ENCODE data around the gene C3orf20.
"Not testable (repeated sequence)": the region's sequence is repeated elsewhere in the genome, so short reads cannot be mapped to it uniquely, and the experiment has no call there.

C3orf20 gene

GRCh38 chr3:14802381-14802731 is 127.4 kb downstream of the C3orf20 start:
- DNase-seq: no peak

DNA sequence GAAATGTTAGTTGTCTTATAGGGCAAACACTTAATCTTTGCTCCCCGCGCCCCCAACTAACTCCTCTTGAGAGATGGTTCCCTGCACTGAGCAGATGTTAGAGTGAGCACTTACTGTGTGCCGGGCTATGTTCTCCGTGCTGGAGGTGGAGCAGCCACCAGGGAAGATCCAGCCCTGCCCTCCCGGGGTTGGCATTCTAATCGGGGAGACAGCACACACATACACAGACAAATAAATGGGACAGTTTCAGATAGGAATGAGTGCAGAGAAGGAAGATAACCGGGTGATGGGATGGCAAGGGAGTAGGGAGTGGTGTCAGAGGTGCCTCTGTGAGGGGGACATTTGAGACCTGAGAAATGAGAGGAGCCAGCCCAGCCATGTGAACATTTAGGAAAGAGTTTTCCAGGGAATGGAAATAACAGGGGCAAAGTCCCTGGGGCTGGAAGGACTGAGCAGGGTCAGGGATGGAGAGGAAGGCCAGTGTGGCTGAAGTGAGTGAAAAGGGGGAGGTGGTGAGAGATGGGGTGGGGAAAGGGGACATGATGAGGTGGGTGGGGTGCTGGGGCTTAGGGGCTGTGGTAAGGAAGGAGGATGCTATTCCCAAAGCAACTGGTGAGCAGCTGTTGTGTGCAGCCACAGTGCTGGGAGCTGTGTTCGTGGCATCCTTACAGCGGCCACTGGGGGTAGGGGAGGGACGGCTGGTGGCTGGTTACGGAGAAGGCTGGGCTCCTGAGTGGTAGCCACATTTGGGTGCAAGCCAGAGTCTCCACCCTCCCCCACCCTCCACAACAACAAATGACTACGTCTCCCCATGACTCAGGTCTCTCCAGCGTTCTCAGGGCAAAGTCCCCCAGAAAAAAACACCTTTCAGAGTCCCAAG is 128.4 kb downstream of the C3orf20 start:
- DNase-seq: no peak

DNA sequence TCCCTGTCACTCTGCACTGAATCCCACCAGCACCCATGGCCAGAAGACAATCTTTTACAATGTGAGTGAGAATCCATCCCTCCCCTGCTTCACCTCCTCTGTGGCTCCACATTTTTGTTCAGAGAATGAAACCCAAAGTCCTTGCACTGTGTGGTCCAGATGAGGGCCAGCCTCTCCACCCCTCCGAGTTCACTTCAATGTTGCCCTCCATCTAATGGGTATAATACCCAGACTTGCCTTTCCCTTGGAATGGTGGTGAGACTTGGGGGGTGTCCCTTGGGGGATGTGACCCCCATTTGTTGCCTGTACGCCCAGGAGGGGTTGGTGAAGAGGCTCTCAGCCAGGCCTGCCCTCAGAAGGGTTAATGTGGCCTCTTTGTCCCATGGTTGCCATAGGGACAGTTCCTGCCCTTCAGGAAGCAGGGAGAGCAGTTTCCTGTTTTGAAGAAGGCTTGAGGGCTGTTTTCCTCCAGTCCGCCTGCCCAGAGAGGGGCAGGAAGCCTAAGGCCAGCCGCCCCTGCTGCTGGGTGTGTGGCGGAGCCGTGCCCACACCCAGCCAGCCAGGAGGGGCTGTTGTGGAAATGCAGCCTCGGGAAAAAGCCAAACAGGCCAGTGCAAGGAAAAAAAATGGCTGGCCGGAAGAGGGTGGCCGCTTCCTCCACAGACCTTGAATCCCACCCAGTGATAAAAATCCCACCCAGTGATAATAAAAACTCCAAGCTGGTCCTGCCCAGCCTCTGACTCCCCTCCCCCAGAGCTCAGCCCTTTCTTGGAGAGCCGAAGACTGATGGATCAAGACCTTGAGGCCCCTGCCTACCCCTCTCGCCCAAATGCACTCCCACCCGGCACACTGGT is 129.3 kb downstream of the C3orf20 start:
- no peak for DNase-seq

- no peak for DNase-seq
Measured at GRCh38 chr3:14804835-14805780, 130.2 kb downstream of the C3orf20 start.

- no peak for DNase-seq
Measured at GRCh38 chr3:14805961-14806537, 131.1 kb downstream of the C3orf20 start.

- peak; percentile 16 for DNase-seq
Measured at GRCh38 chr3:14806641-14807263, 131.8 kb downstream of the C3orf20 start.

DNA sequence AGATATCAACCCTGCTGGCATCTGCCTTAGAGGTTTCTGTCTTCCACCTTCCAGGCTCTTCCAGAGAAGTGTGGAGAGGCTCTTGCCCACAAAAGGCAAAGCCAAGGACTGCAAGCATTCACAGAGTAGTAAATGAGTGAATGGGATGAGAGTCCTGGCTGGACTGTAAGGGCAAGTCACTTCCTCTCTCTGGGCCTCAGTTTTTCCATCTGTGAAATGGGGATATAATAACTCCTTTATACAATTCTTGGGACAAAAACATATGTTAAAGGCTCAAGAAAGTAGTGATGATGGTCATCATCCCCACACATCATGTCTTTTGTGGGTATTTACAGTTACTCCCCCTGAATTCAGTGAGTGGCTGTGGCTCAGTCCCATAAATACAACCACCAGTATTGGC is 133.1 kb downstream of the C3orf20 start:
- no peak for DNase-seq

- no peak for DNase-seq
Measured at GRCh38 chr3:14808502-14809266, 133.7 kb downstream of the C3orf20 start.

- not testable (repeated sequence) for DNase-seq
Measured at GRCh38 chr3:14809611-14810010, 134.7 kb downstream of the C3orf20 start.

- no peak for DNase-seq
Measured at GRCh38 chr3:14810070-14810791, 135.3 kb downstream of the C3orf20 start.

DNA sequence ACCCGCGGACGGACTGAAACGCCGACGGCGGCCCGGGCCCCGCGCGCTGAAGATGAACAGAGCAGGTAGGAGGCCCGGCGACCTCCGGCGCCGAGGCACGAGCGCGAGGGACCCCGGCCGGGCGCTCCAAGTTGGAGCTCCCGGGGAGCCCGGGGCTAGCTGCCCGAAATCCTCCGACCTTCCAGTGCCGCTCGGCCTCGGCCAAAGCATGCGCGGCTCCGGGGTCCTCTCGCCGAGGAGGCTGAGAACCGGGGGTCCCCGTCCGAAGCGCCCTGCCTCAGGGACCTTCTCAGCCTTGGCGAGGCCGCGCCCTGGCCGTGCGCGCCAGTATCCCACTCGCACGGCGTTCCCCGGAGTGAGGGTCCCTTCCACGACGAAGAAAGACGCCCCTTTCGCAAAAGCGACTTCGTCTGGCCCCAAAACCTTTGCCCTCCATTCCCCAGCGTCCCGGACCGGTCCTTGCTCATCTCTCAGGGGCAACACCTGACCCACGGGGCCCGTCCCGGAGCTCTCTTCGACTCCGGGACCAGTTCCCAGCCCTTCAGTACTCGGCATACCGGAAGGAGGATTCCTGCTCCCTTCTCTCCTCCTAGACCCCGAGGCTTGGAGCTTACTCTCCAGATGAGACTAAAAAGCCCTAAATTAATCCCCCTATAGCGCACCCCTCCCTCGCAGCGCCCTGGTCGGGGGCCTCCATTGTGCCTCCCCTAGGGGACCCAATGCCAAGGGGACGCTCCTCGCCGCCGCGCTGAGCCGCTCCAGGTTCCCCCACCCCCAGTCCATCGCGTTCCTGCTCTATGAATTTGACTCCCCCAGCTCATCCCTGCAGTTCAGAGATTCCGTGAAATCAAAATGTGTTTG is 136.1 kb downstream of the C3orf20 start:
- DNase-seq: no peak

DNA sequence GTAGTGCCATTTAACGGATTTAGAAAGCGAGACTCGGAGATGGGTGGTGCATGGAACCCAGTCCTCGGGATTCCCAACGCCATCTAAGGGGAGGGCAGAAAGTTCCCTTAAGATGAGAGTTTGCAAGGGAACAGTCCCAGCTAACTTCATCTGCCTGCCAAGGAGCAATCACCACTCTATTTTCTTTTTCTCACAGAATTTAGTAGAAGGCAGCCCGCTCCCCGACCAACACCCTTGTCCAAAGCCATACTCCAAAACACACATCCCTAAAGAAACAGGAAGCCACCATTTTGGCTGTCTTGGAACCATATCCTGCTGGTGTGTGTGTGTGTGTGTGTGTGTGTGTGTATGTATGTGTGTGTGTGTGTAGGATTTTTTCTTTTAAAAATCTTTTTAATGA is 136.7 kb downstream of the C3orf20 start:
- no peak for DNase-seq

- no peak for DNase-seq
Measured at GRCh38 chr3:14812196-14812790, 137.4 kb downstream of the C3orf20 start.

DNA sequence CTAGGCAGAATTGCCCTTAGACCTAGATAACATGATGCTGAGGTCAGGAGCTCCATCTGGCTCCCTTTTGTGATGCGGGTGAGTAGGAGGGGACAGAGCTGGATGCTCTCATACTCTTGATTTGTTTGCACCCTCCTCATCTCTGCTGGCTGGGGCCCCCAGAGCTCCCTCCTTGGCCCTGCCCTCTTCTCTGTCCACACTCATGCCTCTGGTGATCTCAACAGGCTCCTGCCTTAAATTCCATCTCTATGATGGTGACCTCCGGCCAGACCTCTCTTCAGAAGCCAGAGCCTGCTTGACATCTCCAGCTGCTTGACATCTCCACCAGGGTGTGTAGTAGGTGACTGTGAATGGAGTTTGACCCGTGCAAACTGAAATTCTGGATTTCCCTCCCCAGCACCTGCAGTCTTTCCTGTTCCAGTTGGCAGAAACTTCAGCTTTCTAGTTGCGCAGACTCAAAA is 139.5 kb downstream of the C3orf20 start:
- DNase-seq: no peak

- DNase-seq: no peak
Measured at GRCh38 chr3:14816359-14816758, 141.4 kb downstream of the C3orf20 start.

DNA sequence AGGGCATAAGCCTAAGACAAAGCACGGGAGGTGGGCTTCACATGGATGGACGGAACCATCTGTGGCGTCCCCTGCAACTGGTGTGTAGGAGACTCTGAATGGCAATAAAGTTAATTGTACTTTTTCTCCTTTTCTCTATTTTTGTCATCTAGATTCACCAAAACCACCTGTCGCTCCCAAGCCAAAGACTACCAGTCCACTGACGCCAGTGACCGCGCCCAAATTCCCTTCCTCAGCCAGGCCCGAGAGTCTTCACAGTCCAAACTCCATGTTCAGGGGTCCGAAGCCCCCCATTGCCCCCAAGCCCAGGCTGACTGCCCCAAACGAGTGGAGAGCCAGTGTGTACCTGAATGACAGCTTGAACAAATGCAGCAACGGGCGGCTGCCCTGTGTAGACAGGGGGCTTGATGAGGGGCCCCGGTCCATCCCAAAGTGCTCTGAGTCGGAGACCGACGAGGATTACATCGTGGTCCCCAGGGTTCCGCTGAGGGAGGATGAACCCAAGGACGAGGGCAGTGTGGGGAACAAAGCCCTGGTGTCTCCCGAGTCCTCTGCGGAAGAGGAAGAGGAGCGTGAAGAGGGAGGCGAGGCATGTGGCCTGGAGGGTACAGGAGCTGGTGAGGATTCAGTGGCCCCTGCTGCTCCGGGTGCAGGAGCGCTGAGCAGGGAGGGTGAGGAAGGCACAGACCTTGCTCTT is 144.0 kb downstream of the C3orf20 start, which contains the start of gene FGD5:
Gene FGD5 (plus strand): TSS at position 159 of the 697 bp plus-strand sequence. CDS start 110 bp downstream, at position 269.
- DNase-seq: no peak

DNA sequence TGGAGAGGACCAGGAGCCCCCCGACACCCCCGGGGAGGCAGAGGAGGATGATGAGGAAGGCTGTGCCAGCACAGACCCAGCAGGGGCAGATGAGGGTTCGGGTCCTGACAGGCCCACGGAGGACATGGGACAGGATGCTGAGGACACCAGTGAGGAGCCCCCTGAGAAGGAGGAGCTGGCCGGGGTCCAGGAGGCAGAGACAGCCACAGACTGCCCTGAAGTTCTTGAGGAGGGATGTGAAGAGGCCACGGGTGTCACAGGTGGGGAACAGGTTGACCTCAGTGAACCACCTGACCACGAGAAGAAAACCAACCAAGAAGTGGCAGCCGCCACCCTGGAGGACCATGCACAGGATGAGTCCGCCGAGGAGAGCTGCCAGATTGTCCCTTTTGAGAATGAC is 144.7 kb downstream of the C3orf20 start:
- DNase-seq: no peak

GRCh38 chr3:14820156-14820555 is 145.2 kb downstream of the C3orf20 start:
- DNase-seq: no peak

All from activated CD4-positive, alpha-beta T cell treated with anti-CD3 and anti-CD28 coated beads, Interleukin-10, Interleukin-2, amounts not matched to agents 100 ng/mL and 50 ng/mL, durations not matched to agents 16 hours and 8 hours (primary cell).